Left lobe of liver (tissue), 2 donors: ENCODE measurements around the gene QTRT2. TPM values are rescaled to one million over a fixed set of nuclear protein-coding genes. Genes with fewer than 3 reads are reported as not detected.

Experiments
- ATAC-seq: fragments of 200-7000 bp; cut with Tn5 transposase; one replicate; pipeline ENCODE4 v1.9.1; 2020; ENCODE audit warnings: mild to moderate bottlenecking, moderate library complexity
- DNase-seq: peaks from one replicate; pipeline ENCODE4 v3.0.0-alpha.2; 2020; ENCODE audit warnings: low spot score
- total RNA-seq: library from RNA; stranded (reverse); gene quantifications from one replicate; pipeline ENCODE4 v1.2.1, GENCODE V29; 2021
- donor health status: DM: no; HTN: no; CAD: no; lungs with moderate emphysema.
- donor health status: DM: no; HTN: yes; CAD: no.

QTRT2 gene
- total RNA-seq, 1 donor from 2014 or later: 6.6 TPM

DNA sequence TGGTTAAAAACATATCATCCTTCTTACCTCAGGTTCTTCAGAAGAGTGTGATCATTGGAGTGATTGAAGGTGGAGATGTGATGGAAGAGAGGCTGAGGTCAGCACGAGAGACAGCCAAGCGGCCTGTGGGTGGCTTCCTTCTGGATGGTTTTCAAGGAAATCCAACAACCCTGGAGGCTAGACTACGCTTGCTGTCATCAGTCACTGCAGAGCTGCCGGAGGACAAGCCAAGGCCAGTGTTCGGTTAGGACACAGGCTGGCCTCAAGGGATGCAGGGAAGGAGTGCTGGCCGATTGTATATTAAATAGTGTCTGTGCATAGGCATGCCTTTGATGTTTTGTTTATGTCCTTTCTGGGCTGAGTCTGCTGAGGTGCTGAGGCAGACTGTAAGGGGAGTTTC lies 20.2 kb downstream of the QTRT2 start:
- ATAC-seq (no peak), DNase-seq (no peak)

DNA sequence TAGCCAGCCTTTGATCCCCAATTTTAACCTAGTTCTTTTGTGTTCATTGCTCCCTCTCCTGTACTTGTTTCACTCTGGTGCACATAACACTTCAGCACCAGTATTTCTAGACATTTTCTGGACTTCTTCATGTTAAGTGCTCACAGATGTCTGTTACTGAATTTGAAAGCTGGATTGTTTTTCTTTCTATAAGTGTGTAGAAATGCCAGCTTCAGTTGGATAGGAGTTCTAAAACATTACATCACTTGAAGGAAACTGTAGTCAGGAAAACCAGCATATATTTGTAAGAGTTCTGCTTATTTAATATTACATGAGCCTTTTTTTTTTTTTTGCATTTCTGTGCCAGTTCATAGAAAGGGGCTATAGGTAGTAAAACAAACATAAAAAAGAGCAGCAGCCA lies 21.6 kb downstream of the QTRT2 start:
- DNase-seq: no peak
- ATAC-seq: no peak

DNA sequence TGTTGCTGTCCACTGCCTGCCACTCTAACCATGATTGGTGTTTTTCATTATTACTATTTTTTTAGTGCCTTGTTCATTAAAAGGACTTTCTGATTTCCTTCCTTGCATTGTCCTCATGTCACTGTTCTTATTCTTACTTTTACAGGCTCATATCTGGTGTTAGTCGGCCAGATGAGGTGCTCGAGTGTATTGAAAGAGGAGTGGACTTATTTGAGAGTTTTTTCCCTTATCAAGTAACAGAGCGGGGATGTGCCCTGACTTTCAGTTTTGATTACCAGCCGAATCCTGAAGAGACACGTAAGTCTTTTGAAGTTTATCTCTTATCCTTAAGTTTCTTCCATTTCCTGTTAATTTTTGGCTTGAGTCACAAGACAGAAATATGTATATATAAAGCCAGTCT lies 23.2 kb downstream of the QTRT2 start:
- no peak for ATAC-seq

DNA sequence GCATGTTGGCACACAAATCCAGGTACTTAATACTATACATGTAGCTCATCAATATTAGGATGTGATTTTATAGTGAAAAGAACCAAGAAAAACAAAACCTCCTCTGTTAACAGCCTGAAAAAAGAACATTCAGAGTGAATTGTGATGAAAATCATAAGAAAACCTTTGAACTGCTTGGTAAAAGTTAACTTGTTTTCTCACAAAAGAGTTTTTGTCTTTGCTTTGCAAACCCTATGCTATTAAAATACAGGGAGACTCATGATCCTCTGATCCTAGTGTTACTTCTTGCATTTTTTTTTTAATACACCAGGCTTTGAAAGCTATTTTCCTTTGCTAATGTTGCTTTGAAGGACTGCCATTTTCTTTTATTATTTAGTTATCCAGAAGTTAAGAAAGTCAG lies 23.7 kb downstream of the QTRT2 start:
- DNase-seq (no peak), ATAC-seq (no peak)

More for the DNA sequence above, 23.2 kb downstream of the QTRT2 start:
- no peak for DNase-seq

DNA sequence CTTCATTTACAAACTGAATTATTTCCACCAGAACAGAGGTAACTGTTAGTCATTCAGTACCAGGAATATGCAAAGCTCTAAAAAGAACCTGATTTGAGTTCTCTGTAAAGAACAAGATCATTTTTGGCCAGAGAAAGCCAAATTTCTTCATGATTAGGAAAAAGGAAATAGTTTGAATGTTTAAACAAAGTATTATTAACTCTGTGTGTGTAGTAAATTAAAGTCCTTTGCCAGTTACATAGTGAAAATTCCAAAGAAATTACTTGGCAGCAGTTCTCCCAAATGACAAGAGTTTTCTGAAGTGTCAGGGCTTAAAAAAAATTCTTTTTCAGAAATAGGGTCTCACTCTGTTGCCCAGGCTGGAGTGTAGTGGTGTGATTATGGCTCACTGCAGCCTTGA lies 24.5 kb downstream of the QTRT2 start:
- DNase-seq (no peak), ATAC-seq (no peak)

DNA sequence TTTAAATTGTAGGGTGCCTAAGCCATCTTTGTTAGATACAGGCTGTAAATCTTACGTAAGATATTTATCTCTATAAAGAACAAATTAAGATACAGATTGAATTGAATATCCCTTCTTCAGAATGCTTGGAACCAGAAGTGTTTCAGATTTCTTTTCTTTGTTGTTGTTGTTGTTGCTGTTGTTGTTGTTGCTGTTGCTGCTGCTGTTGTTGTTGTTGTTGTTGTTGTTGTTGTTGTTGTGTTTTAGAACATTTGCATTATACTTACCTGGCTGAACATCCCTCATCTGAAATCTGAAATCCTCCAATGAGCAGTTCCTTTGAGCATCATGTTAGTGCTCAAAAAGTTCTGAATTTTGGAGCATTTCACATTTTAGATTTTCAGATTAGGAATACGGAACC lies 26.6 kb downstream of the QTRT2 start:
- ATAC-seq: no peak
- no peak for DNase-seq

DNA sequence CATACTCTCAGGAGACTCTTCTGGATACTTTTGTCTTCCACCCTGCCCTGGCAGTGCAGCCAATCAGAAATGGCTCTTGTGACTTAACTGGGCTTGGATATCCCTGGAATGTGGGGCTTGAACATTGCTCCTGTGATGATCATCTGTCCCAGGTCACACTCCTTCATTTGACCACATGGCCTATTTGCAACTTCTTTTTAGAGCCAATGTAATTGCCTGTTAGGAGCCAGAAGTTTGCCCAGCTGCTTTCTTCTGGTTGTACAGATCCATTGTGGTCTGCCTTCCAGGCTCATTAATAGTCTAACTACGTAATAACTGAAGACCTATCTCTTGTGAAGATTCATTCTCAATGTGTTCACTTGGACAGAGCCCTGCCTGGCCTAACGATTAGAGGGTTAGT lies 29.8 kb downstream of the QTRT2 start:
- no peak for ATAC-seq
- no peak for DNase-seq

DNA sequence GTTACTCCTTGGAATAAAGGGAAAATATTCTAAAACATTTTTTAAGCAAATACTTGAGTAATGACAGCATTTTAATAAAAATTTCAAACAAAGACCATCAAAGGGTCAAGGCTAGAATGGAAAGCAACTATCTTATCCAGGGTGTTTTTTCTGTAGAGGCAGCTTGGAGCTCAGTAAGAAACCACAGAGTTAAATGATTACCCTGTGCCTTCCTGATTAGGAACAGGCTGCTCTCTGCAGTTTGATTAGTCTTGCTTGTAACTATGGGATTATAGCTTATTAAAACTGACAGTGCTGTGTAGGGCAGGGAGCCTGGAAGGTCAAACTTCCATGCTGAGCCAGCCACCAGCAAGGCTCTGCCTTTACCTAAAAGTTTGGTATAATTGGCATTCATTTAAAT lies 33.1 kb downstream of the QTRT2 start:
- no peak for DNase-seq
- ATAC-seq: no peak

DNA sequence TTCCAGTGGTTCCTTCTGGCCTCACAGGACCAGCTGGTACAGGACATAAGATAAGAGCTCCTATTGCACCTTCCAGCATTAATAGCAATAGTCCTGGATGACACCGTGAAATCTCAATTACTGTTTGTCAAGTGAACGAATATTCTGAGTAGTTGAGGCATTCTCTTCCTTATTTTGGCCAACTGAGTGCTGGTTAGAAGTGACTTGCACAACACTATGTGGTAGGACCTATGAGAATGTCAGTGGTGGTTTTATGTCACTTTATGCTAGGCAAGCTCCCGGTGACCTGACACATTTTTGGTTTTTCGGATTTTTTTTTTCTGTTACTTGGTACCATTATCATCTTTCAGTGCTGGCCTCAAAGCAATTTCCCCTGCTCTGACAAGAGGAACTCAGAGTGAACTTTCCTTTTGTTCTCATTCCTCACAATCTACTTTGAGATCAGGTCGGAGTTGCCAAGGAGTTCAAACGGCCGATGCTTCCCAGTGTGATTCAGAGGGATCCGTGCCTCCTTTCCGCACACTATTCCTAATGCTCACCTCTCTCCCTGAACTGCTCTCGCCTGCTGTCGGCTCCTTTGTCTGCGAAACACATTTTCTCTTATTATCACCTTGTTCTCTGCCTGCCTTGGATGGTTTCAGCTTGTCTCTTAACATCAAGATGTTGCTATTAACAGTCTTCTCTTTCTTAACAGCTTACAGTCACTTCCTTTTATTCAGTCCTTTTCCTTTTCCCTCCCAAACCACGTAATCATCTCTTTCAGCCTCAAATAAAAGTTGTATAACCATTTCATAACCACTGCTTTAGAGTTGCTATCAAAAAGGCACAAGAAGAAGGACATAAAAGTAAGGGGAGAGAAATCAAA lies 35.8 kb downstream of the QTRT2 start:
- DNase-seq: no peak
- ATAC-seq: no peak

DNA sequence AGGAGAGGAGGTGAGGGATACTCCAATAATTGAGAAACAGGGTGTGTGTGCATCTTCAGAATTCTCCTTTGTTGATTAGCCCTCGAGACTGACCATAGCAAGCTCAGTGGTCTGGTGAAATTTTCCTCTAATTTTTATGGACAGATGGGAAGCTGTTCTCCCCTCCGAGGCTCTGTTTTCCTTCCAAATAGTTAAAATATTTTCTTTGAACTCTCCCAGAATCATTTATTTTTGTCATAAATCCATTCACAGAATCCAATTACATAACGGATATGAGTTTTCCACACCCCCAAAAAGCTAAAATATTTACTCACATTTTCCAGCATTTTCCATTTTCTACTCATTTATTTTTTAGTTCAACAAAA lies 36.5 kb downstream of the QTRT2 start:
- ATAC-seq: no peak
- DNase-seq: no peak

DNA sequence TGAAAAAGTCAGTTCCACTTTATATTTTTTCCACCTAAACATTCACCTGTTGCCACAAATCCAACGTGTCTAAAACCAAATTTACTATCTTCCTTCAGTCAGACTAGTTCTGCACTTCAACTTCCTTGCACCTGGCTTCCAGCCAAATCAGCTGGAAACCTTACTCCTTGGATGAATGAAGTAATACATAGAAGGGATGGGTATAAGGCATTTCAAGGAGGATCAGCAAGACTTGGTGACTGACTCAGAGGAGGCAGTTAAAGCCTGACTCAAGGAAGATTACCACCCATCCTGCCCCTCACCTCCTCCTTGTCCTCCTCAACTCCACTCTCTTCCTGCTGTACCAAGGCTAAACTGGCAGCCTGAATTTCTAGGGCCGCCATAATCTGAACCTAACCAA lies 37.1 kb downstream of the QTRT2 start:
- DNase-seq (no peak), ATAC-seq (no peak)

DNA sequence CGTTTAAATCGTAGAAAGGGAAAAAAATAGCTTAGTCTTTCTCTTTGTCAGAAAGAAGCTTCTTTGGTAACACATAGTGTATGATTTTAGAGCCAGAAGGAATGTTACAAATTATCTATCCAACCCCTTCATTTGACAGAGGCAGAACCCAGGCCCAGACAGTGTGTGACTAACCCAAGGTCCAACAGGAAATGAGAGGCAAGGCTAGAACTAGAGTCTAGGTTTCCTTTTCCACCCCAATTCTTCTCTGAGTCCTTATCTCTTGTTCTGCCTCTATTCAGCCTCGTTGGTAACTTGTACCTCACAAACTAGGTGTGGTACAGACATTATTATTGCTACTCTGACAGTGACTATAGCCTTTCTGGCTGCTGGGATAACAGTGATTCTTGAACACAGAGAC lies 39.3 kb downstream of the QTRT2 start:
- ATAC-seq (no peak), DNase-seq (no peak)

DNA sequence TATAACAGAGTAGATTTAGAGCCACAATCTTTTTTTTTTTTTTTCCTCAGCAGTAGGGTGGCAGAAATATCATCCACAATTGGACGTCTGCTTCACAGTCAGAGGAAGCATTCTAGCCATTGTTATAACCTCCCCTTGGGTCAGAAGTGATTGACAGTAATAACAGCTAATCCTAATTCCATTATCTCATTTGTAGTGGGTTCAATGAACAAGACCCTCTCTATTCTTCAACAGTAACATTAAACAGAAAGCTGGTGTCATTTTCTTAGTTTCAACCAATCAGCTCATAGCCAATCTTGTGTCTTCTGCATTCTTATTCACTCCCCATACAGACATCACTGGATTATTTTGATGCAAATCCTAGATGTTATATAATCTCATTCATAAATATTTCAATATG lies 44.6 kb downstream of the QTRT2 start:
- no peak for DNase-seq
- ATAC-seq: no peak

DNA sequence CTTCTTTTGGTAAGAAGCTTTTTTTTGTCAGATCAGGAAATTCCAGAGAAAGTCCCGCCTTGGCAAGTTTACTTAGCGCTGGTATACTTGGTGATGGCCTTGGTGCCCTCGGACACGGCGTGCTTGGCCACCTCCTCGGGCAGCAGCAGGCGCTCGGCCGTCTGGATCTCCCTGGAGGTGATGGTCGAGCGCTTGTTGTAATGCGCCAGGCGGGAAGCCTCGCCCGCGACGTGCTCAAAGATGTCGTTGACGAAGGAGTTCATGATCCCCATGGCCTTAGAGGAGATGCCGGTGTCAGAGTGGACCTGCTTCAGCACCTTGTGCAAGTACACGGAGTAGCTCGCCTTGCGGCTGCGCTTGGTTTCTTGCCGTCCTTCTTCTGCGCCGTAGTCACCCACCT lies 46.6 kb downstream of the QTRT2 start:
- ATAC-seq (no peak), DNase-seq (no peak)

DNA sequence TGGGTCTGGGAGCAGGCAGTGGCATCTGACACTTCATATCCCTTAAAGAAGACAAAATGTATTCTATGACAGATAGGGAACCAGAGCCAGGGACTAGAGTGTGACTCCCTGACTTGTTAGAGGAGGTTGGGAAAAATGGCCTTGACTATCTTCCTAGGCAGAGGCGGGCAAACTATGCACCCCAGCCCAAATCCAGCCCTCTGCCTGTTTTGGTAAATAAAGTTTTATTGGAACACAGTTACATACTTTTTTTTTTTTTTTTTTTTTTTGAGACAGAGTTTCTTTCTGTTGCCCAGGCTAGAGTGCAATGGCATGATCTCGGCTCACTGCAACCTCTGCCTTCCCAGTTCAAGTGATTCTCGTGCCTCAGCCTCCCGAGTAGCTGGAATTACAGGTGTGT lies 47.3 kb downstream of the QTRT2 start:
- no peak for DNase-seq
- no peak for ATAC-seq

DNA sequence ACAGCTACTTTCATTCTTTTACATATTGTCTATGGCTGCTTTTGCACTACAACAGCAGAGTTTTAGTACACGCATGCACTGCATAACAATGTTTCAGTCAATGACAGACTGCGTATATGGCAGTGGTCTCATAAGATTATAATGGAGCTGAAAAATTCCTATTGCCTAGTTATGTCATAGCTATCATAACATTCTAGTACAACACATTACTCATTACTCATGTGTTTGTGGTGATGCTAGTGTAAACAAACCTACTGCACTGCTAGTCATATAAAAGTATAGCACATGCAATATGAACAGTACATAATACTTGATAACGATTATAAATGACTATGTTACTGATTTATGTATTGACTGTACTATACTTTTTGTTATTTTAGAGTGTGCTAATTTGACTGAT lies 47.9 kb downstream of the QTRT2 start:
- ATAC-seq (no peak), DNase-seq (no peak)

DNA sequence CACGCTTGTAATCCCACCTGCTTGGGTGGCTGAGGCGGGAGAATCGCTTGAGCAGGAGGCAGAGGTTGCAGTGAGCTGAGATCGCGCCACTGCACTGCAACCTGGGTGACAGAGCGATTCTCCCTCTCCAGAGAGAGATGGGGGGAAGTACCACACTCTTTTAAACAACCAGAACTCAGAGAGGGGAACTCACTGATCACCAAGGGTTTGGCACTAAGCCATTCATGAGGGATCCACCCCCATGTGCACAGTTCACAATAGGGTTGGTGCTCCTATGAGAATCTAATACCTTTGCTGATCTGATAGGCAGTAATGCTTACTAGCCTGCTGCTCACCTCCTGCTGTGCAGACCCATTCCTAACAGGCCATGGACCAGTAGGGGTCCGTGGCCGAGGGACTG lies 51.6 kb downstream of the QTRT2 start:
- DNase-seq (no peak), ATAC-seq (no peak)

DNA sequence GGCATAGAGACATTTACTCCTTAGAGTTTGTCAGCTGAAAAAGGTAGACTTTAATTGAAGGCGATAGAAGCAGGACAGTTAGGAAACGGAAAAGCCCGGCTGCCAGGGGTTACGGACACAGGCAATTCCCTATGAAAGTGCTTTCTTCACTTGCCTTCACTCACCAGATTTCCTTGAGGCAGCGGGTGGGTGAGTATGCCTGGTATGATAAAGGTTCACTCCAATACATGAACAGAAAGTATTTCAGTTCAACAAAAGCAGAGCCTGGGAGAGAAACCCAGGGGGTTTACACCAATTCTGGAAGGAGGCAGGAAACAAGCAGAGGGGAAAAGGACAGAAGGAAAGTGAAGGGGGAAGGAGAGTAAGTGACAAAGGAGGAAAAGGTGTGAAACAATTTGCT lies 53.9 kb downstream of the QTRT2 start:
- DNase-seq (no peak), ATAC-seq (no peak)

DNA sequence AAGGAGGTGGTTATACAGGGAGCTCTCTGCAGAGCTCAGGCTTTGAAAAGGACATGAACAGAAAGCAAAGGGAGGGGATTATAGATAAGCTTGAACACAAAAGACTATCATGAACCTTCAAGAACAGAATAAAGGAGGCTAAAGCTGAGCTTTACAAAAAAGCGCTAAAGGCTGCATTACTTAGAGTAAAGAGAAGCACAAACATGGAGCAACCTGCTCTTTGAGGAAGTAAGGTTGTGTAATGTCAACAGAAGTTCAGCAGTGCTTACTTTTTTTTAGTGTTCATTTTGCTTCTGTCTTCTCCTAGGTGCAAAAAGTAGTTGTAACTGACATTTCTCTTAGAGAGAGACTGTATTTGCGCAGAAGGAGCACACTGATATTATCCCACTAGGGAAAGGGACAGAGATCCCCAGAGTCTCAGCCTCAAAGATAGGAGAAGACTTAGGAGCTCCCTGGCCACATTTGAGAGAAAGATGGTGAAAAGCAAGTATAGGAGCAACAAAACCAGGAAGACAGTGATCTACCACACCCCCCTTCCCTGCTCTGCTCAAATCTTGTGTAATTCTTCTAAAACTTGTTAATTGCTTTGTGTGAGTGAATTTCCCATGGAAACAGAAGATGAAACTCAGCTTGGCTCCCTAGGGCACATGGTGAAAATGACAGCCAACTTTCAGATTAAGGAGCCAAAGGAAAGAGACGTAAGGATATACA lies 54.7 kb downstream of the QTRT2 start:
- DNase-seq: no peak
- peak; percentile 34 for ATAC-seq

DNA sequence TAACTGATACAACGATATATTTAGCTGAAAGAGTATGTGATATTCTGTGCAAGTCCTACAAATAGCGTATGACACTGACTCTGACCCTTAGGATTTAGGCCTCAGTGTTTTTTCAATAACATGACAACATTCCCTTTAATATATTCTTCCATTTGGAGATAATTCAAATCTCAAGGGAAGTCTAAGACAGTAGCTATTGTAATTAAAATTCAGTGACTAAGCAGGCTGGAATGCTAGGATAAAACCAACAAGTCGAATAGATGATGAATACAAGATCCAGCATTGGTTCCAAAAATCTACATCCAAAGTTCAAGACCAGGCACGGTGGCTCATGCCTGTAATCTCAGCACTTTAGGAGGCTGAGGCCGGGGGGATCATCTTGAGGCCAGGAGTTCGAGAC lies 56.2 kb downstream of the QTRT2 start:
- ATAC-seq (no peak), DNase-seq (no peak)

DNA sequence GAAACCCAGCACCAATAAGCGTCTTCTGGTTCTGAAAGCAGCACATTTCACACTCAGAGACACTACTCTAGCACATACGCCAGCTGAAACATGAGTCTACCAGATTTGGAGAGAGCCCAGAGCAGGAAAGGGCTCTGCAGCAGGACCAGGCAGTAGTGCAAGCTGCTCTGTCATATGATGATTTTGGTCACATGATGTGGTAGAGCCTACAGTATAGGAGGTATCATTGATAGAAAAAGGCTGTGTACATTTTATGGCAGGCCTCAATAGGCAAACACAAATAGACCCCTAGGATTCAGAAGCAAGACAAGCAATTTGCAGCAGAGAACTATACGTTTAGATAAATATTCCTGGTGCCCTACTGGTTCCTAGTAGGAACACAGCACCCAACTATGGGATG lies 58.2 kb downstream of the QTRT2 start:
- ATAC-seq (no peak), DNase-seq (no peak)

DNA sequence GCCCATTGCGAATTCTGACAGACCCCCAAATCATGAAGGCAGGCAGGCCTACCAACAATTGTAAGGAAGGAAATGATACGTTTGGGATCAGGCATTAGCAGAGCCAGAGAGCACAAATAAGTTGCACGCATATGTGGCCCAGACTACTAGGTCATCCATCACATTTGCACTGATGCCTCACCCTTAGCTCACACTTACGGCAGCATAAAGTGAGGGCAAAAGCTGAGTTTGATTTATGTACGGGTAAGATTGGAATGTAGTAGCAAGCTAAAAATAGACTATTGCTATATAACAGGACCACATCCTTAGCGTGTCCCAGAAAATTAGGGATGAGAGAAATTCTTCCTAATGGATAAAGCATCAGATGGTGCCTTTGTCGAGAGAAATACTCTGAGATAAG lies 58.6 kb downstream of the QTRT2 start:
- ATAC-seq (no peak), DNase-seq (no peak)

DNA sequence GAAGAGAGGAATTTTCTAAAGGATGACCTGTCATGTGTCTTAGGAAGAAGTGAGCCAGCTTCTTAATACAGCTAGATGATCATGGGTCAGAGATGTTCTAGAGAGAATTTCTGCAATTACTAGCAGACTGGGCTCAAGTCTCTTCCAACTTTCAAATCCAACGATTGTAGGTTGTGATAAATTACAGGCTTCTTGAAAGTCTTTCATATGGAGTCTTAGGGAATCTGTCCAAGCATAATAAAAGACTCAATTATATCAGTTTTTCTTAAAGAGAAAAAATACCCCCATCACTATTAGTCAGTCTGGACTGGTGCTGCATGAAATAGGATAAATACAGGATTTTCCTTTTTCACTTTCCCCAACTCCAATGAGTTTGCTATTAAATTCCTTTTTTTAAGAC lies 63.2 kb downstream of the QTRT2 start:
- DNase-seq (no peak), ATAC-seq (no peak)
